Measurements from ENCODE around the gene NRAP.
"Not testable (repeated sequence)": the region's sequence is repeated elsewhere in the genome, so short reads cannot be mapped to it uniquely, and the experiment has no call there.

NRAP gene

DNA sequence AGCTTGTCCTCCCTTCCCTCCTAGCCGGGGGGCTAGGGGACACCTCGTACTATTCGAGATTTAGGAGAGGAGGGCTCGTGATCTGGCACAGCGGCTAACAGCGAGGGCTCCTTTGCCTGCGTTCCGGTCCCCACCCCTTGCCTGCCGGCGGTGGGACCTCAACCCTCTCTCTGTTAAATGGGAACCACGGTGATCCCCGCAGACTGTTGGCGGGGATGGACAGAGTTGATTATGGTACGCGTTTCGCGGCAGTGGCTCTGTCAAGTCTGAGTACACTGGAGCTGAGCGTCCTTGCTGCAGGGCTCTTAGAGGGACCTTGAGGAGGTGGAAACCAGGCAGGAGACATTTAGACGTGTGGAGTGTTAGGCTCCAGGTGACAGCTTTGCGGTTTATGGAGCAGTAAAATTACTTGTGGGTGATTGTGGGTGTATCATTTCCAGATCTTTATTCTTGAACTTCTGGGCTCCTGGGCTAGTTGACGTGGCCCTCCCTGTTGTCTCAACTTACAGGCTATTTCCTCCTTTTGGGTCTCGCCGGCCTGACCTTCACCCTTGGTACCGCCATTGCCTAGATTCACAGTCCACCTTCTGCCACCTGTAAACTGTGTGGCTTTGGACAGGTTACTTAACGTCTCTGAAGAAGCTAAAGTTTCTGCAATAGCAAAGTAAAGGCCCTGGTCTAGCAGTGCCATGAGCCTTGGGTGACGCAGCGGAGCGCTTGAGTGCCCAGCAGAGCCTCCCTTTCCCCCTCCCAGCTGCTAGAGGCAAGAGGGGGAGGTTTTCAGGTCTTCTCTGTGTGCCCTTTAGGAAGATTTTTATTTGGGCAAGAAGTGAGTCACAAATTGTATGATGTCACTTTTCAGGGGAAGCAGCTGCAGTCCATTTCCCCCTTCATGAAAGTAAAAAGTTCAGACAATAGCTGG lies 16.6 kb upstream of the NRAP start:
- peak; percentile 22 for DNase-seq (ENCODE audit: low spot score)

- peak; percentile 67 for DNase-seq (ENCODE audit: low spot score)
Measured at GRCh38 chr10:113679463-113680189, 15.8 kb upstream of the NRAP start, which contains the start of gene CASP7. CASP7 (plus strand) TSS chr10:113679912; CDS start chr10:113697494, 17,582 bp downstream.

DNA sequence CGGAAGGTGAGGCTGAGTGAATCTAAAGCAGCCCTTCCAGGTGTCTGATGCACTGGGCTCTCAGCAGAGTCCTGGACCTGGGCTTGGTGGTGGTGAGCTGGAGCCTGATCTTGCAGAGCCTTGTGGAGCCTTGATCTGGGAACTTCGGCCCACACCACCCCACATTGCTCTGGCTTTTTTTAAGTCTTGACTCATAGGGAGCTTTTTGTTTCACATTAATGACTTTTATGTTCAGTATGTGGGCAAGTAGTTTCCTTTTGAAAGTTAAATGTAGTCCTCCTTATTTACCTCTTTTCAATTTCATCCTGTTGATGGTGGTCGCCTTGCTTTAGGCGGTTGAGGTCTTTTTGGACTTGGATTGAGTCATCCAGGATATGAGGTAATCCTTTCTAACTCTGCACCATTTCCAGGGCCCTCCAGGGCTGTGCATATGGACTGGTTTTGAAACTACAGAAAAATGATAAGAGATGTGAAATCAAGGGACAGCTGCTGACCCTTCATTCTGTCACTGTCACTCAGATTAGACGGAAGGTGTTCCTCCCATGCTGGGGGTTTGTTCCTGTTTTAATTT lies 2.9 kb upstream of the NRAP start:
- no peak for DNase-seq (ENCODE audit: low spot score)

DNA sequence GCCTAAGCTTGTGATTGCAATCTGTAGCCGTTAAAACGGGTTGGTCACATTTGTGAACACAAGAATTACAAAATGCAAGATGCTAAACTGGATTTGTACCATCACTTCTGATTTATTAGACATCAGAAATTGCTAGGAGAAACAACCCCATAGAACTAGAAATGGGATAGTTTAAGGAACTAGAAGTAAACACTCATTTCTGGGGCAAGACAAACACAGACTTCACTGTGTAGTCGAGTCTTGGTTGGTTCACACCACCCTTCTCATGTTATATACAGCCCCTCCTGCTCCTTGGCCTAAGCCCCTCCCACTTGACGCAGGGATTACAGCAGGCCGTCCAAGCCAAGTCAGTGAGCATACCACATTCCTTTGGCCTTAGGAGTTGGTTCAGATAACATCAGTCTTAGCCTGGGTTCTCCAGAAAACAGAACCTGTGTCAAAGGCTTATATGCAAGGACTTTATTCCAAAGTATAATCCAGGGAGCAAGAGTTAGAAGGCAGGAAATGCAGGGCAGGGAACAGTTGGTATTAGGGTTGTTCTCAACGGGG lies 2.0 kb upstream of the NRAP start:
- DNase-seq (ENCODE audit: low spot score) = no peak

DNA sequence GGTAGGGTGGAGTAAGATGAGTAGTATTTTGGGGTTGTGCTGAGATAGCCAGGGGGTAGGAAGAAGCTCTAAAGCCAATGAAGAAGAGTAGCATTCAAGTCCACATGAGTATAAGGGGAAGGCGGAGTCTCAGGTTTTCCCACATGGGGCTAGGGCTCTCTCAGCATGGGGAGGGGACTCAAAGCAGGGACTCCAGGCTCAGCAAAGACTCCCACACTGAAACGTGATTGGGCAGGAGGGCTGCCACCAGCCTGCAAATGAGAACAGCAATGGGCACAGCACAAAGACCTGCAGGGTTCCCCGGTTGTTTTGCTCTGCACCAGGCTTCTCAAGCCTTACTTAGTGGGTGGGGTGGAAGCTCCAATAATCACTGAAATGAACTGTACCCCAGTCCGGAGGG lies 1.5 kb upstream of the NRAP start:
- no peak for DNase-seq (ENCODE audit: low spot score)

- DNase-seq (ENCODE audit: low spot score) = no peak
Measured at GRCh38 chr10:113663142-113663541, 699 bp downstream of the NRAP start.

DNA sequence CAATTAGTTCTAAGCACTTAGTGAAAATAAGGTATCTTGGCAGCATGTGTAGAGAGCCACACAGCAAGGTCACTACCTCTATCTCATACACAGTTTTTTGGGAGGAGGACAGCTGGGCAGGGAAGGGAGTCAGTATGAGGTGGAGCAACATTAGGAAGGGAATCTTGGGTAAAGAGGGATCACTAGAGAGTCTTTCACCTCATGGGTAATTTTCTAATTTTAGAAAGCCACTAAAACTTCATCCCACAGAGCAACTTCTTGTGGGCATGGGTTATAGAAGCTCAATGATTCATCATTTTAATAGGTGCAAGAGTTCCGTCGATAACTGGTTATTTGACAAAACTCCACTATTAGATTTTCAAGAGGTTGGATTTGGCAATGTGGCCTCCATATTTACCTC lies 2.5 kb downstream of the NRAP start:
- DNase-seq (ENCODE audit: low spot score) = no peak

DNA sequence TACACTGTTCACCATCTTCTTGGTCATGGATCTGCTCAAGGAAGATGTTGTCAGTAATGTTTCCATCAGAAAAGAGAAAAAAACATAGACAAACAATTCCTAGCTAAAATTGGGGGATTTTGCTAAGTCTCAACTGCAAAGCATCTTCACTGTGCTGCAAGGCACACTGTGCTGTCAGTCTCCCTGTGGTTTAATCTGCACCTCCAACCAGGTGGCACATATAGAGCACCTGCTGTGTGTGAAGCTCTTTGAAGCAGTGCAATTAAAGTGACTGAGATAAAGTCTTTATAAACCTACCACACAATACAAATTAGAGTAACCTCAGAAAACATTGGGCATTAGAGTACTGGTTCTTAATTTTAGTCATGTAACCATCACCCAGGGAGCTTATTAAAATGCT lies 6.3 kb downstream of the NRAP start:
- no peak for DNase-seq (ENCODE audit: low spot score)

GRCh38 chr10:113656896-113657295 lies 6.9 kb downstream of the NRAP start:
- DNase-seq (ENCODE audit: low spot score) = no peak

- not testable (repeated sequence) for DNase-seq (ENCODE audit: low spot score)
Measured at GRCh38 chr10:113652456-113652855, 11.4 kb downstream of the NRAP start.

GRCh38 chr10:113651898-113652297 lies 11.9 kb downstream of the NRAP start:
- DNase-seq (ENCODE audit: low spot score) = no peak

- no peak for DNase-seq (ENCODE audit: low spot score)
Measured at GRCh38 chr10:113651021-113651420, 12.8 kb downstream of the NRAP start.

GRCh38 chr10:113650172-113650571 lies 13.7 kb downstream of the NRAP start:
- no peak for DNase-seq (ENCODE audit: low spot score)

- DNase-seq (ENCODE audit: low spot score) = no peak
Measured at GRCh38 chr10:113648478-113648877, 15.4 kb downstream of the NRAP start.

GRCh38 chr10:113647812-113648211 lies 16.0 kb downstream of the NRAP start:
- DNase-seq (ENCODE audit: low spot score) = no peak

GRCh38 chr10:113646336-113647201 lies 17.3 kb downstream of the NRAP start:
- DNase-seq (ENCODE audit: low spot score) = no peak

DNA sequence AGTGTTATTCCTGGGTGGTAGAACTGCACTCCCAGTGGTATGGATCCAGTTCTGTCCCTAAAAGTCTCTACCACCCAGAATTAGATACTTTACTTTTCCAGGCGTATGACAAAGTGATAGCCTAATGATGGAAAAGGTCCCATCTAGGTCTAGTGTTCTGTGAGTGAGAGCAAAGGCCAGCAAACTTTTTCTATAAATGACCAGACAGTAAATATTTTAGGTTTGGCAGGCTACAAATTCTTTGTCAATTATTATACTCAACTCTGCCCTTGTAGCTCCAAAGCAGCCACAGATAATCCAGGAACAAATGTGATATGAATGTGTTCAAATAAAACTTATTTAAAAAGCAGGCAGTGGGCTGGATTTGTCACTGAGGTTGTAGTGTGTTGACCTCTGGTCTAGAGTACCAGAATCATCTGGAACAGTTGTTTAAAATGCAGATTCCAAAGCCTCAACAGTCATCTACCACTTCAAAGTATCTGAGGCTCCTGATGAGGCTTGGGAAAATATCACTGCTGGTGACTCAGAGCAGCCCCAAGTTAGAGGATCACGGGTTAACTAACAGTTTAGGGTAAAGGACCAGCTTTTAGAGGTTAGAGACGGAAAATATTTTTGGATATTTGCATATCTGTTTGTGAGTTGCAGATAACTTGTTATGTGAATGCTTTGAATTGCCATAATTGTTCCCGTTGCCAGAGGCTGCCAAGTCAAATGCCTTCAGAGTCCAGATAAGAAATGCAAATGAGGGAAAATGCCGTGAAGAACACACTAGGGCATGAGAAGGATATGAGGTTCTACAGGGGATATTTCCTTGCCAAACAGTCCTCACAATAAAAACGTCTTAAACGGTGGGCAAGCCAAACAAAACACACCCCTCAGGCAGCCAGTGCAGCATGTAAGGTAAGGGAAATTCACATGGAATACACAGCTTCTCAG lies 19.4 kb downstream of the NRAP start:
- no peak for DNase-seq (ENCODE audit: low spot score)

GRCh38 chr10:113643183-113643582 lies 20.7 kb downstream of the NRAP start:
- DNase-seq (ENCODE audit: low spot score) = no peak

GRCh38 chr10:113641702-113642101 lies 22.1 kb downstream of the NRAP start:
- no peak for DNase-seq (ENCODE audit: low spot score)

DNA sequence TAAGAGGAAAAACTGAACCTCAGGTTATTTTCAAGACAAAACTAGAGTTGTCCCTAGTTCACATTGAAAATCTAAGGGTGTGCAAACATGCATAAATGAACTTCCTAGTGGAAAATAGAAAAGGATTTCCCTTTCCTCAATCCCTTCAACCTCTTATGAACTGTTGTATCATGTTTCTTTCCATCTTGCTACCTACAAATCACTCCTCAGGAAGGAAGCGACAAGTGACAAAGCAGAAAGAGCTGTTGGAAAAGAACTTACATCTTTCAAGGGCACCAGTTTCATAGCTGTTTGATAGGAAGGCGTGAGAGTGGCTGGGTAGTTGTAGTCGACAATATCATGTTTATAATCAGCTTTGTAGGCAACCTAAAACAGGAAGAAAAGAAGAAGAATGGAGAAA lies 23.9 kb downstream of the NRAP start:
- no peak for DNase-seq (ENCODE audit: low spot score)

All from D341Med (cell line).